CD4-positive, alpha-beta T cell treated with Interleukin-1 beta for 1 hour (primary cell): ENCODE results near the gene ABCC4.
"Not testable (repeated sequence)": the region's sequence is repeated elsewhere in the genome, so short reads cannot be mapped to it uniquely, and the experiment has no call there.

ENCODE experiments used
- DNase-seq, 2 donors: peaks; one replicate each; pipeline ENCODE4 v3.0.0-alpha.2; 2020 to 2022

Gene ABCC4

DNA sequence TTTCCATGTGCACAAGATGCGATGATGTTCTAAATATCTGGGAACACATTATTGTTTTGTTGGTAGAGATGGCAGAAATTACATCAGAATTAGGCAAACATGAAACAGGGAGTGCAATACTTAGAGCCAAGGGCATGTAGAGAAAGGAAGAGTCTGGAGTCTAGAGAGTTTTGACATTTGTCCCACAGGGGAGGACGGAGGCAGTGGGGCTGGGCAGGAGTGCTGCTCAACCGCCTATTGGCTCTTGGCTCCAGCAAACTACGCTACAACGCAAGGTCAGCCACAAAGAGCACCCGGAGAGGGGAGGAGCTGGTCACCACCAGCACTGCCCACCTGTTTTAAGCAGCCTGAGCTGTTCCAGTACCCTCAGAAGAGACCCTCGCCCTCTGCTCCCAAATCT, 108.3 kb downstream of the ABCC4 start:
- no peak for DNase-seq

GRCh38 chr13:95192564-95192945, 108.7 kb downstream of the ABCC4 start:
- DNase-seq = not testable (repeated sequence)

GRCh38 chr13:95191821-95192563, 109.3 kb downstream of the ABCC4 start:
- DNase-seq = peak; percentile 51 to 60

DNA sequence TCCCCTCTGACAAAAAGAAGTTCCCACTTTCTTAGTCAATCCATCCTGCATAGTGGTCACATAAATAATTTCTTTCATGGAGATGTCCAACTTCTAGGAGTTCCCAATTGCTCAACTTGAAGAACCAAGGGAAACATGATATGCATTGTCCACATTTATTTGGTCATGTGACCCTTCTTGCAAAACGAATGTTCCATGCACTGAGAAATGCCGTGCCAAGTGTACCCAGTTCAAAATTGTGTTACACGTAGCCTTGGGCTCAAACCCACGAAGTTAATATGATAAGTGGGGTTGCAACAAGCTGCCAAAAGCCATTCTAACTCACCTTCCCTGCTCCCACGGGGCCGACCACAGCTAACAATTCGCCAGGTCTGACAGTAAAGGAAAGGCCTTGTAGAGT, 113.1 kb downstream of the ABCC4 start:
- DNase-seq = no peak

DNA sequence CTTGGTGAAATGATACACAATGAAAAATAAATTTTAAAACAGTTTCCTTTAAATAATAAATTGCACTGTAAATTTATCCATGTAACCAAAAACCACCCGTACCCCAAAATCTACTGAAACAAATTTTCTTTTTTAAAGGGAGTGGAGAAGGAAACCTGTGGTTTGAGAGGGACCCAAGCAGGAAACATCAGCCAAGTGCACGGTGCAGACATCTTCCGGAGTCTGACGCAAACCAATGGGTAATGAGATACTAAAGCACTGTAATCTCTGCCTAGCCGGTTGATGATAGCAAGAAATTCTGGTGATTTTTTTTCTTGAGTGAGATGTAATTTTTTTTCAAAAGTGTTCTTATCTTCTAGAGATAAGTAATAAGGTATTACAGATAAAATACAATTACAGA, 115.4 kb downstream of the ABCC4 start:
- peak; percentile 55 to 65 for DNase-seq

- no peak for DNase-seq
Measured at GRCh38 chr13:95185311-95185710, 115.9 kb downstream of the ABCC4 start.

DNA sequence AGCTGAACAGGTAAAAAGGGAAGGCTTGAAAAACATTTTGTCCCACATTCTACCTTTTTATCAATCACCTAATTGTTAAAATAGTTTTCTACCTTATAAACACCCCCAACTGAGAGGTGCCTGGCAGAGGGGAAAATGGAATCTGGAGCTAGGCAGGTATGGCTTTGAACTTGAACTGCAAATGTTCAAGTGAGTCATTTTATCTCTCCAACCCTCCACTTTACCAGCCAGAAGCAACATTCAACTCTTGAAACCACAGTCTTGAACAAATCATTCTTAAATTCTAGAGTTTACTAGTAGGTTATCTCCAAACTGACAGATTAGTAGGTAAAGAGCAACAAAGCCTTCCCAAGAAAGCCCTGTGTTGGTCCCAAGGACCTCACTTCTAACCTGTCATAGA, 116.9 kb downstream of the ABCC4 start:
- DNase-seq = no peak

DNA sequence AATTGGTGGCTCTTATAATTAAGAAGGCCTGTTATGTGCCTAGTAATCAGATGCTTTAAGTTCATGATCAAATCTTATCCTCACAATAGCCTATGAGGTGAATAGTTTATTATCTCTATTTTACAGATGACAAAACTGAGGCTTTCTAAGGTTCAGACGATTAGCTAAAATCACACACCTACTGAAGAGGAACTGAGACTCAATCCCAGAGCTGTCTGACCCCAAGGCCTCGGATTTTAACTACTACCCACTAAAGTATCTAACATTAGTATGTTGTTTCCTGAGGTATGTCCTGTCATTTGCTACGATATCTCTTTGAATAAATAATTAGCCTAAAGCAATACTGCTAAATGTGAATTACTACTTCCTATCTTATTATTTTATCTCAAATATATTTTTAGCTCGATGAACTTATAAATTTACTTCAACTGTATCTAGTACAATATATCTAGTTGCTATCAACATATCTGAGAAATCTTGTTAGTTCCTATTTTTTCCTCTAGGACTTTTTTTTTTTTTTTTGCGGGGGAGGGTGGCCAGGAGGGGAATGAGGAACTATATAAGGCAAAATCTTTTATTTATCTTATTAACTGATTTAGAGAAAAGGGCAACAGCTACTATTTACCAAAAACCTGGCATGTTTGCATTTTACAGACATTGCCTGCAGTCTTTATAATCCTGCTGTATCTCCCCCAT, 118.5 kb downstream of the ABCC4 start:
- no peak for DNase-seq

GRCh38 chr13:95181586-95181985, 119.7 kb downstream of the ABCC4 start:
- DNase-seq = no peak

DNA sequence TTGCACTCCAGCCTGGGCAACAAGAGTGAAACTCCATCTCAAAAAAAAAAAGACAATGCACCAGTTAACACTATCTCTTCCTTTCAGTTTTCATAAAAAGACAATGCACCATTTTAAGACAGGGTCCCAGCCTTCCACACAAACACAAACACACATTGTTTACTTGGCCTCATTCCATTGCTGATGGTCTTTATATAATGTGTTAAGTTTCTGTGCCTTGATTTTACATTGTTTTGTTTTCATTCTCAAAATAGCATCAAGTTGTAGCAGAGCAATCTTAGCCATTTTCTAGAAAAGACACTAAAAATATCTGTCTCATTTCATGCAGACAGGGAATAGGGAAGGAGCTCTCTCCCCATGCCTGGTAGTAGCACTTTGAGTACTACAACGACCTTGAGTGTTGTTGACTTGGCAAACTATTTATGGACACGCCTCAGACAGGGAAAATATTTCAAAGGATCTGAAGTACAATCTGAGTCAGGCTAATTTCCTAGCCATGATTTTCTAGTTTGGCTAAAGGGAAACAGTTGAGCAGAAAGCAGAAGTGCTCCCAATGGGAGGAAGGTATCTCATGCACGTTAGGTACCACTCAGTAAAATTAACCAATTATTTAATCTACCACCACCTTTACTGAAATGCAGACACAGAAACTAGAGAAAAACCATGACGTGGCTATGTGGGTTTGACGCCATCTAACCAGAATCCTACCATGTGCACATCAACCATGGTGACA, 120.6 kb downstream of the ABCC4 start:
- DNase-seq = no peak

GRCh38 chr13:95176611-95177259, 124.5 kb downstream of the ABCC4 start:
- DNase-seq = peak in 1 of 2 donors; percentile 14

GRCh38 chr13:95174517-95174916, 126.7 kb downstream of the ABCC4 start:
- DNase-seq = no peak

- DNase-seq = no peak
Measured at GRCh38 chr13:95168191-95168590, 133.1 kb downstream of the ABCC4 start.

DNA sequence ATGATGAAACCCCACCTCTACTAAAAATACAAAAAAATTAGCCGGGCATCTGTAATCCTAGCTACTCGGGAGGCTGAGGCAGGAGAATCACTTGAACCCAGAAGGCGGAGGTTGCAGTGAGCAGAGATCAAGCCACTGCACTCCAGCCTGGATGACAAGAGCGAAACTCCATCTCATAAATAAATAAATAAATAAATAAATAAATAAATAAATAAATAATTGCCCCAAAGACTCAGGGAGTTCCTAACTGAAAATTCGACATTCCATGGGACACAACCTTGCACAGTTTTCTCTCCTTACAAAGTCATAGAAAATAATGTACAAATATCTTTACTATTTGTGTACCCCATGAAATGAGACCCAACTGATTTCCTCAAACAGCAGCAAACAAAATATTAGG, 134.2 kb downstream of the ABCC4 start:
- DNase-seq = not testable (repeated sequence)

DNA sequence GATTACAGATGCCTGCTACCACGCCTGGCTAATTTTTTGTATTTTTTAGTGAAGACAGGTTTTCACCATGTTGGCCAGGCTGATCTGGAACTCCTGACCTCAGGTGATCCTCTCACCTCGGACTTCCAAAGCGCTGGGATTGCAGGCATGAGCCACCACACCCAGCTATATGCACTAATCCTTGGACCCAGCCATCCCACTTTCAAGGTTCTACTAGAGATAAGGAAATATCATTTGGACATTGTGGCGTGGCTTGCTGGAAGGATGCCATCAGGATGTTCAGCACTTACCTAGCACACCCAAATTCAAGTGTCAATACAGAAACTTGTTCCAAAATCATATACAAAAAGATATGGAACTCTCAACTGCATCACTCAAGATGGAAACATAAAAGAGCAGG, 136.4 kb downstream of the ABCC4 start:
- DNase-seq = no peak

- no peak for DNase-seq
Measured at GRCh38 chr13:95160112-95160906, 140.9 kb downstream of the ABCC4 start.

- no peak for DNase-seq
Measured at GRCh38 chr13:95159458-95159857, 141.8 kb downstream of the ABCC4 start.

- DNase-seq = no peak
Measured at GRCh38 chr13:95156208-95156607, 145.0 kb downstream of the ABCC4 start.

DNA sequence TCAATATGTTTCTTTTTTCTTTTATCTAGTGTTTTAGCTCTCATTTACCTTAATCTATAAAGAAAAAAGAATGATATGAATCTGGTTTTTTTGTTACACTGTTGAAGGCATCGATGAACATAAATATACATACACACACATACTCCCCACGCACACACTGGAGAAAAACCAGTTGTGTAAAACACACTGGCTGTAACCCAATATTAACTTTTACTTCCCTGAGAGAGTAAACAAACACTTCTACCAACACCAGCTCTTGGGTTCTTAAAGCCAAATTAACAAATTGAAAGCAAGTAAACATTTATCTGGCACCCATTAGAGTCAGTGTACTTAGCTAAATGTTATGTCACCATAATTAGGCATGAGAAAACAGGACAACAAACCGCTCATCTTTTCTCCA, 145.7 kb downstream of the ABCC4 start:
- DNase-seq = no peak

DNA sequence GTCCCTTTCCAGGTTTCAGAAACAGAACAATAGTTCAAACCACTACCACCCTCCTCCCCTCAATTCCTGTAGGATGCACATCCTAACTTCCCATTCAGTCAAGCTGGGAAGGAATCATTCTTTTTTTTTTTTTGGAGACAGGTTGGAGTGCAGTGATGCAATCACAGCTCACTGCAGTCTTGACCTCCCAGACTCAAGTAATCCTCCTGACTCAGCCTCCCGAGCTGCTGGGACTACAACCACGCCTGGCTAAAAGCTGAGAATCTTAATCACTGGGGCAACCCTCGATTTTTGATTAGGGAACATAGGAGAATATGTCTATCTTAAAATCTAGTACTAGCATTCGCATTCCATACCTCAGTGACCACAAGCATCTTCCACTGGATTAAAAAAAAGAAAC, 146.2 kb downstream of the ABCC4 start:
- no peak for DNase-seq

DNA sequence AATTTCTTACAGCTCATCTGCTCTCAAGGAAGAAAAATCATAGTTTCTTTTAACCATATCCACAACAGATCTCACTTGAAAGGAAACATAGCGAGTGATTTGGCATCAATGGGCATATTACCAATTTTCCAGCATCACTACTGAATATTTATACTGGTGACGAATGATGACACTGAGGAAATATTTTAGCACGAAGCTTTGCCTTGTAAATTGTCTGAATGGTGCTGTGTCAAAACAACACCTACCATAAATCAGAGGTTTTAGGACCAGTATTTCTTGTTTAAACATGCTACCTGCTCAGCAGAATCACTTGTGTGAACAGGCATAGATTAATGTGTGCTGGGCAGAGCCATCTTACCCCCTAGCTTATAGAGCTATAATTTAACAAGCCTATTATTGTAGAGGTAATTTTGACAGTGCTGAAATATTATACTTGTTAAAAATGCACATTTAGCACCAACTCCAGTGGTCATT, 146.8 kb downstream of the ABCC4 start:
- no peak for DNase-seq

GRCh38 chr13:95153647-95154412, 147.4 kb downstream of the ABCC4 start:
- DNase-seq = no peak
